HAP-1 (cell line): ENCODE measurements around the gene CCDC198.
A peak's percentile ranks its signal among the peaks of the same experiment; 100 is the strongest.

ENCODE experiments used
- DNase-seq, 2 experiments: peaks; one replicate each; pipeline ENCODE4 v3.0.0-alpha.2; 2016 to 2020; ENCODE audit warnings: low spot score in 2 of 2
- H3K27me3 ChIP-seq: fragments of 250-450 bp; sonication (Bioruptor Pico); 2 replicates; pipeline ENCODE4 v1.5.1; 2020; ENCODE audit warnings: low read depth, mild to moderate bottlenecking, moderate library complexity
- H3K36me3 ChIP-seq: fragments of 250-450 bp; sonication (Bioruptor Pico); replicated peaks from 2 replicates; pipeline ENCODE4 v1.5.1; 2020; ENCODE audit warnings: mild to moderate bottlenecking
- H3K4me1 ChIP-seq: fragments of 250-450 bp; sonication (Bioruptor Pico); 2 replicates; pipeline ENCODE4 v1.5.1; 2020; ENCODE audit warnings: mild to moderate bottlenecking
- H3K4me3 ChIP-seq: fragments of 250-450 bp; sonication (Bioruptor Pico); 2 replicates; pipeline ENCODE4 v1.5.1; 2020; ENCODE audit warnings: mild to moderate bottlenecking, moderate library complexity
- H3K9me3 ChIP-seq: fragments of 250-450 bp; sonication (Bioruptor Pico); 2 replicates; pipeline ENCODE4 v1.5.1; 2020; ENCODE audit warnings: mild to moderate bottlenecking, moderate library complexity
- in situ Hi-C: fragments of 300-500 bp; cut with MboI; formaldehyde crosslinking; loops from 3 replicates; pipeline ENCODE4 v1.14.3; 2020; ENCODE audit warnings: low sequenced_read_pairs, inconsistent platforms, mixed read lengths

Gene CCDC198

DNA sequence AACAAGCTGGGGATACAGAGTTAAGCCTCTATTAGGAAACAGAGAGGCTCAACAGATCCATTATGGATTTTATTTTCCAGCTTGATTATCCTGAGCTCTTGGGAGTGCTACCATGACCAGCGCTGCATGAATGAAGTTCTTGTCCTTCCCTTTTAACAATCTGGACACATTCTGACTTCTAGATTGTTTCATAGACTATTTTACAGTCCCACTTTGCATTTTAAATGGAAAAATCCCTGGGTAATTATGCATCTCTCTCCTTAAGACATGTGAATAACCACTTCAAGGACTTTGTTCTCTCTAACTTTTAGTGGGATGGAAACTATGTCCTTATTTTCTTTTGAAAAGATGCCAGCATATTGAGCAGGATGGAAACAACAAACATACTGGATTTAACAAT, 2.0 kb downstream of the CCDC198 start:
- H3K27me3 ChIP-seq = peaks cover 8% of the 10 kb centered on the region
- DNase-seq = peak in 1 of 2 experiments; percentile 8
- H3K4me1 ChIP-seq = no peaks in the 10 kb centered on the region
- no peak overlapping the region for H3K4me3 ChIP-seq
- no peaks in the 10 kb centered on the region for H3K9me3 ChIP-seq
- in situ Hi-C loops = loop anchor here (25.0 kb wide), 1 partner anchor 571 kb away; no protein-coding TSS in a partner anchor
- H3K36me3 ChIP-seq = no peaks in the 10 kb centered on the region

DNA sequence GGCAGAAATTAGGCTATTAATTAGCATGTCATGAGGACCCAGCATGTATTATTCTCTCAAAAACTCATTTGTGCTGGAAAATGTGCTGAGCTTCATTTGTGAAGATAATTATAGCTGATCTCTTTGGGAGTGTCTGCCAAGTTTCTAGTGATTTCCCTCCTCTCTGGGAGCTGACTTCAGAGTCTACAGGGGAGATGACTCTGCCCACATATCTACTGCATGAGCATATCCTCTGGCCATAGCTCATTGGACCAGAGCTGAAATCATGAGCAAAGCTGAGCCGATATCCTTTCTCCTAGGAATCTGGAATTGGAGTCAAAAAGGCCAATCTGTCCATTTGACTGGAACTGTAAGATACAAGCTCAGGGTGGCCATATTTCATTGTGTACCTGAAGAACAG, 5.9 kb downstream of the CCDC198 start:
- Histone ChIP-seq H3K9me3 (no peaks in the 10 kb centered on the region), H3K36me3 (no peaks in the 10 kb centered on the region), H3K4me1 (no peaks in the 10 kb centered on the region), H3K4me3 (no peak overlapping the region), H3K27me3 (peaks cover 11% of the 10 kb centered on the region)
- in situ Hi-C loops = loop anchor here (25.0 kb wide), 1 partner anchor 575 kb away; no protein-coding TSS in a partner anchor
- no peak for DNase-seq

DNA sequence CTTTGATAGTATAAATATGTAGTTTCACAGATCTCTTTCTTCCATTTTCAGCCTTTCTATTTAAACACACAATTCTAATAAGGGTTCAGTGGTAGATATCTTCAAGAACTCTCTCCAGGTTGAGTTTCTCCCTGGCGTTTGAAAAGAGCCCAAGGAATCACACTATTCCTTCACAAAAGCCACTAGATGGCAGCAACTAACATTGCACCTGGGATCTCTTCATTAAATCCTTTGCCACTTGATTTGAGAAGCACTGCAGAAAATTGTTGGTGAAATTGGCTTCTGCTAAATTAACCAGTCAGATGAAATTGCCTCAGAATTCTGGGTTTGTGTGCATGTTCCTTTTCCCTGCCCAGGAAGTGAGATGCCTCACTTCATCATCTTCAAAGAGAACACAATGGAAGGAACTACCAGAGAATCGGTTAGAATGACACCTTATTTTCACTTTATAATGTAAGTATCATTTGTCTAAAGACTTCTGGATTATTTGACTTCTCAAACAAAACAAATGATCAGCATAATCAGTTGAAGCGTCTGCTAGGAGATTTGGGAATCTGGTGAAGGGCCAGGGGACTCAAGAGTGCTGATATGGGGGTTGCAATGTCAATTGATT, 6.8 kb downstream of the CCDC198 start:
- peaks cover 16% of the 10 kb centered on the region for H3K27me3 ChIP-seq
- no peaks in the 10 kb centered on the region for H3K4me1 ChIP-seq
- H3K4me3 ChIP-seq = no peak overlapping the region
- in situ Hi-C loops = loop anchor here (25.0 kb wide), 1 partner anchor 575 kb away; no protein-coding TSS in a partner anchor
- H3K9me3 ChIP-seq = no peaks in the 10 kb centered on the region
- DNase-seq = peak; percentile 18 to 50
- H3K36me3 ChIP-seq = no peaks in the 10 kb centered on the region

DNA sequence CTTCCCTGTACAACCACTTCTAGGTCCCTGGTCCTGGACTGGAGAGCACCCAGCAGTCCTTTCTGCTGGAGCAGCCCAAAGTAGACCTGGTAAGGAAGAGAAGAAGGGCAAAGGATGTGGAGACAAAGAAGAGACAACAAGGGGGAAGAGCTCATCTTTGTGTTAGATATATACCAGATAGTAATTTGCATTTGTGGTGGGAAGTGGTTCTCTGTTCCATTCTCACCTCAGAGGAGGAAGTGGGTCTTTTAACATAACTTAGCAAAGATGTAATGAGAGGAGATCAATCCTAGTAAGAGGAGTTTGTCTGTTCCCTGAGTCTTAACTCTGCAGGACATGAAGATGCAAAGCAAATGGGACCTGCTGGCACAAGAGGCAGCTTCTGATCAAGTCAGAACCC, 8.0 kb downstream of the CCDC198 start:
- no peak overlapping the region for H3K4me3 ChIP-seq
- no peaks in the 10 kb centered on the region for H3K4me1 ChIP-seq
- DNase-seq = no peak
- no peaks in the 10 kb centered on the region for H3K36me3 ChIP-seq
- peaks cover 16% of the 10 kb centered on the region for H3K27me3 ChIP-seq
- in situ Hi-C loops = loop anchor here (25.0 kb wide), 1 partner anchor 577 kb away; no protein-coding TSS in a partner anchor
- no peaks in the 10 kb centered on the region for H3K9me3 ChIP-seq

DNA sequence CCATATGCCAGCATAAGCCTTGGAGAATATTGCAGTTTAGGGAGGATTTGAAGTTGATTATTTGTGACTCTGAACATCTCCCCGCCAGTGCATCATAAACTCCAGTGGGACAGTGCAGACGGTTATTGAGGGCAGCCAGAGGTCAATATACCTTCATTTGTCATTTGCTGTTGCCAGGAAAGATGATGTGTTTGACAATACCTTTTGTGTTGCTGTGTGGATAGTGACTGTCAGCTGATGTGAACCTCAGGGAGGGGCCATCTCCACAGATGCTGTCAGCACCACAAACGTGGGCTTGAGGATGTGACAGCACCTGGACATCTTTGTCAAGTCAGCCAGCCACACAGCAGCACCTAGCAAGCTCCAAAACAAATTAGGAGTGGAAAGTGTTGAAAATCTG, 11.5 kb downstream of the CCDC198 start:
- H3K36me3 ChIP-seq = no peaks in the 10 kb centered on the region
- in situ Hi-C loops = loop anchor here (25.0 kb wide), 1 partner anchor 580 kb away; no protein-coding TSS in a partner anchor

DNA sequence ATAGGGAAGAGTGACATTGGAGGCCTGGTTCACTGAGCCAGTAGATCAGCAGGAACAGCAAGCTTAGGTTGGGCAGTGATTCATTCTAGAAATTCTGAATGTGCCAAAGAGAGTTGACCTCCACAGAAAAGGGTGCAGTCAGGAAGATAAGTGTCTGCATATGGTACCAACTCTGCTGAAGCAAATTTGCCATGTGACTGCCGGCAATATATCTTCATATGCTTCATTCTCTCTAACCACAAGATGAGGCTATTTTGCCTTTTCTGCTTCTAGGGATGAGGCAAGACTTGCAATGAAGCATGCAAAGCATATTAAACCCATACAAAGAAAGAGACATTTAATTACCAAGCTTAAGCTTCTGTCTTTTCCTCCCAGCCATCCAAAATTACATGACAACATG, 13.6 kb downstream of the CCDC198 start:
- no peaks in the 10 kb centered on the region for H3K4me1 ChIP-seq
- H3K27me3 ChIP-seq = peaks cover 14% of the 10 kb centered on the region
- no peak overlapping the region for H3K4me3 ChIP-seq
- no peaks in the 10 kb centered on the region for H3K36me3 ChIP-seq
- in situ Hi-C loops = loop anchor here (25.0 kb wide), 1 partner anchor 582 kb away; no protein-coding TSS in a partner anchor
- DNase-seq = no peak
- no peaks in the 10 kb centered on the region for H3K9me3 ChIP-seq

More for the DNA sequence above, 11.5 kb downstream of the CCDC198 start:
- no peaks in the 10 kb centered on the region for H3K4me1 ChIP-seq
- H3K27me3 ChIP-seq = peaks cover 14% of the 10 kb centered on the region
- H3K4me3 ChIP-seq = no peak overlapping the region
- no peak for DNase-seq
- H3K9me3 ChIP-seq = no peaks in the 10 kb centered on the region

DNA sequence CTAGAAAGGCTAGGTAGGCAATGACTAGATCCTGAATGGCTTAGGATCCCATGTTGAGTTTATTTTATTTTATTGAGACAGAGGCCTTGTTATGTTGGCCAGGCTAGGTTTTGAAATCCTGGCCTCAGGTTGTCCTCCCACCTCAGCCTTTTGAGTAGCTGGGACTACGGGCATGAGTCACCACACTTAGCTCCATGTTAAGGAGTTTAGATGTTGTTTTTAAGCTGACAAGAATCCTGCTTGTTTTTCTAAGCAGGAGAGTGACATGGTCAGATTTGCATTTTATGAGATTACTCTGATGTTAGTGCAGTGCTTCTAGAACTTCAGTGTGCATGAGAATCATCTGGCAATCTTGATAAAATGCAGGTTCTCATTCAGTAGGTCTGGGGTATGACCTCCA, 14.5 kb downstream of the CCDC198 start:
- no peak for DNase-seq
- no peak overlapping the region for H3K4me3 ChIP-seq
- peaks cover 14% of the 10 kb centered on the region for H3K27me3 ChIP-seq
- H3K9me3 ChIP-seq = no peaks in the 10 kb centered on the region
- no peaks in the 10 kb centered on the region for H3K36me3 ChIP-seq
- no peaks in the 10 kb centered on the region for H3K4me1 ChIP-seq
- in situ Hi-C loops = loop anchor here (25.0 kb wide), 1 partner anchor 583 kb away; no protein-coding TSS in a partner anchor

DNA sequence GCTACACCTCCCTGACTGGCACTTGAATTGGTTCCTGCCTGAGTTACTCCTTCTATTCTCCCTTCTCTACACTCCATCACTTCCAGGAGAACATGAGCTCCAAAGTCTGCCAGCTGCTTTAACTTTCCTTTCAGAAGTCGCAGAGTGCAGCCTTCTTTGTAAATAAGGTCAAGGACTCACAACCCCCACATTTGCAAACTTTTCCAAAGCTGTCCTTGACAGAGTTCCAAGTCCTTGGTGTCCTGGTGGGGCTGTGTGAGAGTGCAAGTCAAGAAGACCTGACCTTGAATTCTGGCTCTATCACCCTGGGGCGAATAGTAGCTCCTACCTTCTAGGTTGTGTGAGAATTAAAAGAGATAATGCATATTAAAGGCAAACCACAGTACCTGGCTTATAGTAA, 15.6 kb downstream of the CCDC198 start:
- no peak for DNase-seq
- no peaks in the 10 kb centered on the region for H3K36me3 ChIP-seq
- H3K4me3 ChIP-seq = no peak overlapping the region
- H3K4me1 ChIP-seq = no peaks in the 10 kb centered on the region
- in situ Hi-C loops = loop anchor here (25.0 kb wide), 1 partner anchor 584 kb away; no protein-coding TSS in a partner anchor
- H3K27me3 ChIP-seq = peaks cover 6% of the 10 kb centered on the region
- H3K9me3 ChIP-seq = no peaks in the 10 kb centered on the region

DNA sequence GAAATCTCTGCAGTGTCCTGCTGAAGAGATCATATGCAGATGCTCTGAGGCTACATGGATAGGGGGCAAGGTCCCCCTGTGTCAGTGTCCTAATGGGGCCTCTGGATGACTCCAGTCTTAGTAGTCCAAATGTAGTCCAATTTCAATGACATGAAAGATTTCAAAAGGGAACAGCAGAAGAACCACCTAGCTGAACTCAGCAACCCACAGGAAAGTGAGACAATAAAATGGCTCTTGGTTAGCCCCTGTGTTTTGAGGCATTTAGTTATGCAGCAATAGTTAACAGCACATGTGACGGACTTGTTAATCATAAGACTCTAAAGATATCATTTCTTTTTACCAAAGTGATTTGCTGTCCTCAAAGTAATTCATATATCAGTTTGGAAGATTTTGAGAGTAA, 22.7 kb downstream of the CCDC198 start:
- Histone ChIP-seq H3K4me1 (no peaks in the 10 kb centered on the region), H3K4me3 (no peak overlapping the region), H3K9me3 (no peaks in the 10 kb centered on the region), H3K36me3 (no peaks in the 10 kb centered on the region), H3K27me3 (0 out of 2 replicates have a peak, but pooled peaks cover 3% of the 10 kb centered on the region)
- in situ Hi-C loops = no loop called here
- DNase-seq = no peak

DNA sequence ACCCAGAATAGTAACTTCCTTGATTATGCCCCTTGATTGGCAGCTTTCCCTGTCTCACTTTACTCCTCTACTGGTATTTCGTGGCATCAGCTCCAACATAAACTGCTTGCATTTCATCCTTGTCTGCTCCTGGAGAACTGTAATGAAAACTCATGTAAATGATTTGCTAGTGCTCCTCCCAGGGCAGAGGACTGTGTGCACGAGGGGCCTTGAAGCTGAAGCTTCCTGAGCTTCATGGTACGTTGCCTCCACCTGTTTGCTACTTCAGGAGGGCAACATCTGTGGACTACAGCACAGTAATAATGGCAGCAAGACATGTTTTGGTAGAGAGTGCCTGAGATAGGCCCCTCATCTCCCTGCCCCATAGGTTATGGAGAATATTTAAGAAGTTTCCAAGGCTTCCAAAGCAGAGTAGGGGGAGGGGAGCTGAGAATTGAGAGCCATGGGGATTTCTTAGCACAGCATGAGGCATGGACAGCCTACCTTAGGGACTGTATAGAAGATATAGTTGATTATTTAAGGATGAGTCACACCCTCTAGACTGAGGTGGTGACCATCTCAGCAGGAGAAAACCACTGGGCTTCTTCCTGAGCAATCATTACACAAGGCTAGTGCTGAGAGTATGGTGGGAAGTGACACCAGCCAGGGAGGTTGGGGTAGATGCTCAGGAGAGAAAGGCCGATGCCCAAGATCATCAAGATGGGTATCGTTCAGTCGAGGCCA, 29.5 kb downstream of the CCDC198 start:
- Histone ChIP-seq H3K36me3 (no peaks in the 10 kb centered on the region), H3K9me3 (no peaks in the 10 kb centered on the region), H3K4me3 (no peak overlapping the region), H3K27me3 (no peaks in the 10 kb centered on the region), H3K4me1 (no peaks in the 10 kb centered on the region)
- in situ Hi-C loops = no loop called here
- DNase-seq = no peak

DNA sequence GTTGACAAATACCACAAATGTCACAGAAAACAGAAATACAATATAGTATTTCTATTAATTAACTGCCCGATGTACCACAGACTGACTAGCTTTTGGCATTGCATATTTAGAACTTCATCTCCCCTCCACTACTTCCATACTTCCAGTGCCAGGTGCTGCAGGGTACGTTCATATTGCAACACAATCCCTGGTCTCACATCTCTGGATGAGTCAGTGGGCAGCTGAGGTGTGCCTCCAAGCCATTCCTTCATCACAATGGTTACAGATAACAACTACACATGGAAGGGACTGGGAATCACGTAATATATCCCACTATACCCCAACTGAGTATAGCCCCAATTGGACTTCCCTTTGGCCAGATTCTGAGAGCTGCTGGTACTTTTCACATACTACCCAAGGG, 31.1 kb downstream of the CCDC198 start:
- Histone ChIP-seq H3K27me3 (no peaks in the 10 kb centered on the region), H3K4me1 (no peaks in the 10 kb centered on the region), H3K36me3 (no peaks in the 10 kb centered on the region), H3K9me3 (no peaks in the 10 kb centered on the region), H3K4me3 (no peak overlapping the region)
- in situ Hi-C loops = no loop called here
- no peak for DNase-seq

DNA sequence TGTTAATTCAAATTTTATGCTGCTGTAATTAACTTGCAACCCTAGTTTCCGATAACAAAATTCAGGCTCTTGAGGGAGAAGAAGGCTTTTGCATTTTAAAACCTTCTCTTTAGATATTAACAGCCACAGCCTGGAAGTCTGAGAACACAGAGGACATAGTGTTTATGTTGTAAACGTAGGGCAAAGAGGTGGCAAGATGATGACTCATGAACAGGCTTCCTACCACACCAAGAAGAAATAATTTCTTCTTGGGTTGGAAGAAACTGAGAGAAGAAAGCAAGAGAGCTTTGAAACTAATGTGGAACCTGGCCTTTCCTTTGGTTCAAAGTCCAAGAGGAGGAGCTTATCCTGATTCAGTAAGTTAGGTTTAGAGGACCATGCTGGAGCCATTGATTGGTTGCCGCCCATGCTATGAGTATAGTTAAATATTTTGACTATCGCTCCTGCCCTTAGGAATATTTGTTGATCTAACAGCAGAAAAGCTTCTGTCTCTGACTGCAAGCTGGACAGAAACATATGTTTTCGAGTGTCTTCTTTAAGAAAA, 31.8 kb downstream of the CCDC198 start:
- Histone ChIP-seq H3K36me3 (no peaks in the 10 kb centered on the region), H3K27me3 (no peaks in the 10 kb centered on the region), H3K9me3 (no peaks in the 10 kb centered on the region), H3K4me3 (no peak overlapping the region), H3K4me1 (no peaks in the 10 kb centered on the region)
- in situ Hi-C loops = no loop called here
- DNase-seq = no peak

DNA sequence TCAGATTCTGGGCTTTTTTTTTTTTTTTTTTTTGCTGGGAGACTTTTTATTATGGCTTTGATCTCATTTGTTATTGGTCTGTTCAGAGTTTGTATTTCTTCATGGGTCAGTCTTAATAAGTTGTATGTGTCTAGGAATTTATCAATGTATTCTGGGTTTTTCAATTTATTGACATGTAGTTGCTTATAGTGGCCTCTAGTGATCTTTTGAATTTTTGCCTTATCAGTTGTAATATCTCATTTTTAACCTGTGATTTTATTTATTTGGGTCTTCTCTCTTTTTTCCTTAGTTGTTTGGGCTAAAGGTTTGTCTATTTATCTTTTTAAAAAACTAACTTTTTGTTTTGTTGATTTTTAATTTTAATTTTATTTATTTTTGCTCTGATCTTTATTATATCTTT, 57.7 kb downstream of the CCDC198 start:
- no peaks in the 10 kb centered on the region for H3K4me1 ChIP-seq
- no peaks in the 10 kb centered on the region for H3K36me3 ChIP-seq
- no peak for DNase-seq
- no peaks in the 10 kb centered on the region for H3K9me3 ChIP-seq
- H3K27me3 ChIP-seq = no peaks in the 10 kb centered on the region
- in situ Hi-C loops = no loop called here
- H3K4me3 ChIP-seq = no peak overlapping the region

DNA sequence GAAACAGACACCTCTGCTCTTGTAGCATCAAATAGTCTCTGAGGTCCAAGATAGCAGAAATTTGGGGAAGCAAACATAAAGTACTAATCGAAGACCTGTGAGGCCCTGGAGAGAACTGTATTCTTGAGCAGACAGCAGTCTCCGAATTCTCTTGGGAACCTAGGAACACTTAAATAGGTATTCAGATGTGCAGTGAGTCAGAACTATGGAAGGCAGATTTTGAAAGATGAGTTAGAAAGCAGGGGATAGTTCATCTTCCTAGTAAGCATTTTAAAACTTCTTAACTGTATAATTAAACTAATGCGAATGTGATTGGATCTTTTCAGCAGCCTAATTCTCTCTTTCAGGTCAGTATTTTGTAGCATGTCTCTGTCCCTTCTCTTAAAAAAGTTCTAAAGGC, 72.7 kb downstream of the CCDC198 start:
- Histone ChIP-seq H3K36me3 (no peaks in the 10 kb centered on the region), H3K4me1 (no peaks in the 10 kb centered on the region), H3K9me3 (no peaks in the 10 kb centered on the region), H3K27me3 (no peaks in the 10 kb centered on the region), H3K4me3 (no peak overlapping the region)
- DNase-seq = no peak
- in situ Hi-C loops = no loop called here
